ENCODE data around the gene MEIKIN.

The MEIKIN gene

GRCh38 chr5:131776450-131776849 is 169.0 kb downstream of the MEIKIN start:
- no peak overlapping the region for H3K4me3 ChIP-seq (ENCODE audit: control insufficient read depth in 1 of 7, extremely low read depth in 1 of 7, insufficient read depth in 4 of 7, low read depth in 2 of 7, low read length in 6 of 7)
- no peak for DNase-seq
- H3K27me3 ChIP-seq (replicated peaks in 2 of 5; ENCODE audit: control insufficient read depth in 4 of 5, insufficient read depth in 5 of 5, low read length in 4 of 5): no peaks in the 10 kb centered on the region
- H3K4me1 ChIP-seq (ENCODE audit: control extremely low read depth in 1 of 4, control insufficient read depth in 4 of 4, insufficient read depth in 4 of 4, low read length in 3 of 4): peaks cover 5 to 20% (median 10%) of the 10 kb centered on the region in 4 experiments
- H3K9me3 ChIP-seq (ENCODE audit: control extremely low read depth in 1 of 5, control insufficient read depth in 4 of 5, insufficient read depth in 2 of 5, low read depth in 1 of 5, low read length in 4 of 5): peaks cover 0 to 7% (median 0%) of the 10 kb centered on the region in 5 experiments
- peaks cover 3 to 9% (median 7%) of the 10 kb centered on the region in 4 experiments for H3K36me3 ChIP-seq (ENCODE audit: control insufficient read depth in 4 of 4, insufficient read depth in 4 of 4, low read length in 3 of 4)
- POLR2A ChIA-PET: interaction anchor here (0.7 kb wide), 1 partner anchor 109 kb away, joined by 3 read pairs; no protein-coding TSS in a partner anchor
- H3K27ac ChIP-seq (ENCODE audit: insufficient read depth in 1 of 2, low read depth in 1 of 2, low read length in 2 of 2, poor library complexity in 1 of 2, severe bottlenecking in 2 of 2): no peak overlapping the region
- CTCF ChIA-PET: interaction anchor here (3.7 kb wide), 1 partner anchor 11 kb away, joined by 15 read pairs; no protein-coding TSS in a partner anchor
- WGBS (ENCODE audit: insufficient coverage): no CpG with 5 or more reads among the region's 1 CpG

- Histone ChIP-seq H3K4me3 (ENCODE audit: control insufficient read depth in 1 of 7, extremely low read depth in 1 of 7, insufficient read depth in 4 of 7, low read depth in 2 of 7, low read length in 6 of 7) (no peak overlapping the region), H3K27ac (ENCODE audit: insufficient read depth in 1 of 2, low read depth in 1 of 2, low read length in 2 of 2, poor library complexity in 1 of 2, severe bottlenecking in 2 of 2) (no peak overlapping the region), H3K9me3 (ENCODE audit: control extremely low read depth in 1 of 5, control insufficient read depth in 4 of 5, insufficient read depth in 2 of 5, low read depth in 1 of 5, low read length in 4 of 5) (no peaks in the 10 kb centered on the region), H3K27me3 (replicated peaks in 2 of 5; ENCODE audit: control insufficient read depth in 4 of 5, insufficient read depth in 5 of 5, low read length in 4 of 5) (no peaks in the 10 kb centered on the region), H3K36me3 (ENCODE audit: control insufficient read depth in 4 of 4, insufficient read depth in 4 of 4, low read length in 3 of 4) (peaks cover 0 to 2% (median 0%) of the 10 kb centered on the region in 4 experiments), H3K4me1 (ENCODE audit: control extremely low read depth in 1 of 4, control insufficient read depth in 4 of 4, insufficient read depth in 4 of 4, low read length in 3 of 4) (peaks cover 13 to 28% (median 18%) of the 10 kb centered on the region in 4 experiments)
- WGBS (ENCODE audit: insufficient coverage): no CpG with 5 or more reads among the region's 4 CpGs
- DNase-seq: no peak
- ChIA-PET CTCF (interaction anchor here (0.6 to 3.7 kb wide), 6 partner anchors 9 to 69 kb away, joined by 3 to 15 read pairs (median 4); no protein-coding TSS in a partner anchor), POLR2A (no interaction called here)
Observed at GRCh38 chr5:131774652-131775367, 170.7 kb downstream of the MEIKIN start.

DNA sequence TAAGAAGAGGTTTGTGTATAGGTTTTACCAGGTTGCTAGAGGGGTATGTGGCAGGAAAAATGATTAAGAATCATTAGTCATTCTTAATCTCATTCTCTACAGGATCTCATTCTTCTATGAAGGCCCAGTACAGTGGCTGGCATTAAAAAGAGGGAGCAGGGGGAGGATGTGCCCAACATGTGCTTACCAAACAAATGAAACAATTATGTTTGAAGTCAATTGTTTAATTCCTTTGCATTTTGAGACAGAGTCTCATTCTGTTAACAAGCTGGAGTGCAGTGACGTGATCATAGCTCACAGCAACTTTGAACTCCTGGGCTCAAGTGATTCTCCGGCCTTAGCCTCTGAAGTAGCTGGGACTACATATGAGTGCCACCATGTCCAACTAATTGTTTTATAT is 171.7 kb downstream of the MEIKIN start:
- POLR2A ChIA-PET: no interaction called here
- no peaks in the 10 kb centered on the region for H3K9me3 ChIP-seq (ENCODE audit: control extremely low read depth in 1 of 5, control insufficient read depth in 4 of 5, insufficient read depth in 2 of 5, low read depth in 1 of 5, low read length in 4 of 5)
- no peak overlapping the region for H3K27ac ChIP-seq (ENCODE audit: insufficient read depth in 1 of 2, low read depth in 1 of 2, low read length in 2 of 2, poor library complexity in 1 of 2, severe bottlenecking in 2 of 2)
- H3K4me3 ChIP-seq (ENCODE audit: control insufficient read depth in 1 of 7, extremely low read depth in 1 of 7, insufficient read depth in 4 of 7, low read depth in 2 of 7, low read length in 6 of 7): no peak overlapping the region
- peaks cover 16 to 35% (median 23%) of the 10 kb centered on the region in 4 experiments for H3K4me1 ChIP-seq (ENCODE audit: control extremely low read depth in 1 of 4, control insufficient read depth in 4 of 4, insufficient read depth in 4 of 4, low read length in 3 of 4)
- H3K27me3 ChIP-seq (replicated peaks in 2 of 5; ENCODE audit: control insufficient read depth in 4 of 5, insufficient read depth in 5 of 5, low read length in 4 of 5): no peaks in the 10 kb centered on the region
- WGBS (ENCODE audit: insufficient coverage): 96% methylated on average over 2 of the region's 2 CpGs
- DNase-seq: peak in 1 of 3 donors; percentile 47
- peaks cover 0 to 2% (median 0%) of the 10 kb centered on the region in 4 experiments for H3K36me3 ChIP-seq (ENCODE audit: control insufficient read depth in 4 of 4, insufficient read depth in 4 of 4, low read length in 3 of 4)
- CTCF ChIA-PET: interaction anchor here (0.6 to 3.7 kb wide), 4 partner anchors 14 to 68 kb away, joined by 3 to 15 read pairs (median 4); no protein-coding TSS in a partner anchor

- no peak for DNase-seq
- H3K27me3 ChIP-seq (replicated peaks in 2 of 5; ENCODE audit: control insufficient read depth in 4 of 5, insufficient read depth in 5 of 5, low read length in 4 of 5): no peaks in the 10 kb centered on the region
- no peak overlapping the region for H3K27ac ChIP-seq (ENCODE audit: insufficient read depth in 1 of 2, low read depth in 1 of 2, low read length in 2 of 2, poor library complexity in 1 of 2, severe bottlenecking in 2 of 2)
- 82% methylated on average over 2 of the region's 4 CpGs for WGBS (ENCODE audit: insufficient coverage)
- CTCF ChIA-PET: no interaction called here
- peaks cover 0 to 2% (median 0%) of the 10 kb centered on the region in 4 experiments for H3K36me3 ChIP-seq (ENCODE audit: control insufficient read depth in 4 of 4, insufficient read depth in 4 of 4, low read length in 3 of 4)
- peaks cover 16 to 35% (median 23%) of the 10 kb centered on the region in 4 experiments for H3K4me1 ChIP-seq (ENCODE audit: control extremely low read depth in 1 of 4, control insufficient read depth in 4 of 4, insufficient read depth in 4 of 4, low read length in 3 of 4)
- peak overlapping the region in 2 of 7 experiments; percentile 2 to 34 for H3K4me3 ChIP-seq (ENCODE audit: control insufficient read depth in 1 of 7, extremely low read depth in 1 of 7, insufficient read depth in 4 of 7, low read depth in 2 of 7, low read length in 6 of 7)
- H3K9me3 ChIP-seq (ENCODE audit: control extremely low read depth in 1 of 5, control insufficient read depth in 4 of 5, insufficient read depth in 2 of 5, low read depth in 1 of 5, low read length in 4 of 5): no peaks in the 10 kb centered on the region
- POLR2A ChIA-PET: no interaction called here
Observed at GRCh38 chr5:131771692-131772091, 173.8 kb downstream of the MEIKIN start.

DNA sequence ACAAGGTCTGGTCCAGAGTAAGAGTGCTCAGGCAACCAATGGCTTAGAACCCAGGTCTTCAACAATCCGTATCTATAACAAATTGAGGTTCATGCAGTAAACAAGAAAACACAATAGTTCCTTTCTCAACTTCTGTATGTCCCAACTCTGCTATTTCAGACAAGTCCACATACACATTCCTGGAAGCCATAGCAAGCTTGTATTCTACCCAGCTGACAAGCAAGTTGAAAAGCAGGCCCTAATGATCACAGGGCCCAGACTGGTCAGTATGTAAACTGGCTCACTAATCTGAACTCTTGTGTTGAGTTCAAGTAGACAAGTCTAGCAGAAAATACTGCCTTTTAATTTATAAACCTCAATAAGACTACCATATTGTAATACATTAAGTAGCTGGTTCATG is 175.5 kb downstream of the MEIKIN start:
- H3K27ac ChIP-seq (ENCODE audit: insufficient read depth in 1 of 2, low read depth in 1 of 2, low read length in 2 of 2, poor library complexity in 1 of 2, severe bottlenecking in 2 of 2): no peak overlapping the region
- H3K9me3 ChIP-seq (ENCODE audit: control extremely low read depth in 1 of 5, control insufficient read depth in 4 of 5, insufficient read depth in 2 of 5, low read depth in 1 of 5, low read length in 4 of 5): peaks cover 0 to 6% (median 0%) of the 10 kb centered on the region in 5 experiments
- POLR2A ChIA-PET: no interaction called here
- peaks cover 0 to 4% (median 1%) of the 10 kb centered on the region in 4 experiments for H3K36me3 ChIP-seq (ENCODE audit: control insufficient read depth in 4 of 4, insufficient read depth in 4 of 4, low read length in 3 of 4)
- peaks cover 16 to 35% (median 23%) of the 10 kb centered on the region in 4 experiments for H3K4me1 ChIP-seq (ENCODE audit: control extremely low read depth in 1 of 4, control insufficient read depth in 4 of 4, insufficient read depth in 4 of 4, low read length in 3 of 4)
- DNase-seq: no peak
- CTCF ChIA-PET: interaction anchor here (0.7 to 1.3 kb wide), 3 partner anchors 10 to 22 kb away, joined by 3 read pairs; no protein-coding TSS in a partner anchor
- H3K4me3 ChIP-seq (ENCODE audit: control insufficient read depth in 1 of 7, extremely low read depth in 1 of 7, insufficient read depth in 4 of 7, low read depth in 2 of 7, low read length in 6 of 7): no peak overlapping the region
- H3K27me3 ChIP-seq (replicated peaks in 2 of 5; ENCODE audit: control insufficient read depth in 4 of 5, insufficient read depth in 5 of 5, low read length in 4 of 5): no peaks in the 10 kb centered on the region
- 100% methylated on average over 1 of the region's 1 CpG for WGBS (ENCODE audit: insufficient coverage)

DNA sequence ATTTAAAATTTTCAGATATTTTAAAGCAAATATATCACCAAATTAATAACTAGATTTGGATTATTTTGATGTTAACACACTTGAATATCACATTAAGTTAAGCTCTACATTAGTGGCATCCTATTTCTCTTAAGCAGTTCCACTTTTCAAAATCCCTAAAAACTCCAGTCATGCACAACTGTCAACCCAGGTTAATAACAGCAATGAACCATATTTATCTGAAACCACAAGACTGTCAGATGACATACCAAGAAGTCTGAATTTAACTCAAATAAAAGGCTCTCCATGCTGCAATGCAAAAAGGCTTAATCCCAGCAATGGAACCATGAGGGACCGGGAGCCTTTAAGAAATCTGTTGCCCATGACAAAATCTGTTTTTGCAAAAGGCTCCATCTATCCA is 176.1 kb downstream of the MEIKIN start:
- WGBS (ENCODE audit: insufficient coverage): 100% methylated on average over 1 of the region's 1 CpG
- Histone ChIP-seq H3K4me3 (ENCODE audit: control insufficient read depth in 1 of 7, extremely low read depth in 1 of 7, insufficient read depth in 4 of 7, low read depth in 2 of 7, low read length in 6 of 7) (no peak overlapping the region), H3K36me3 (ENCODE audit: control insufficient read depth in 4 of 4, insufficient read depth in 4 of 4, low read length in 3 of 4) (peaks cover 0 to 10% (median 4%) of the 10 kb centered on the region in 4 experiments), H3K27me3 (replicated peaks in 2 of 5; ENCODE audit: control insufficient read depth in 4 of 5, insufficient read depth in 5 of 5, low read length in 4 of 5) (no peaks in the 10 kb centered on the region), H3K9me3 (ENCODE audit: control extremely low read depth in 1 of 5, control insufficient read depth in 4 of 5, insufficient read depth in 2 of 5, low read depth in 1 of 5, low read length in 4 of 5) (peaks cover 0 to 11% (median 0%) of the 10 kb centered on the region in 5 experiments), H3K4me1 (ENCODE audit: control extremely low read depth in 1 of 4, control insufficient read depth in 4 of 4, insufficient read depth in 4 of 4, low read length in 3 of 4) (peaks cover 16 to 35% (median 23%) of the 10 kb centered on the region in 4 experiments), H3K27ac (ENCODE audit: insufficient read depth in 1 of 2, low read depth in 1 of 2, low read length in 2 of 2, poor library complexity in 1 of 2, severe bottlenecking in 2 of 2) (no peak overlapping the region)
- ChIA-PET POLR2A (no interaction called here), CTCF (interaction anchor here (1.0 to 1.3 kb wide), 2 partner anchors 10 to 12 kb away, joined by 3 read pairs; no protein-coding TSS in a partner anchor)
- peak in 2 of 3 donors; percentile 65 to 76 for DNase-seq

GRCh38 chr5:131767891-131768290 is 177.6 kb downstream of the MEIKIN start:
- Histone ChIP-seq H3K4me1 (ENCODE audit: control extremely low read depth in 1 of 4, control insufficient read depth in 4 of 4, insufficient read depth in 4 of 4, low read length in 3 of 4) (peaks cover 13 to 25% (median 20%) of the 10 kb centered on the region in 4 experiments), H3K4me3 (ENCODE audit: control insufficient read depth in 1 of 7, extremely low read depth in 1 of 7, insufficient read depth in 4 of 7, low read depth in 2 of 7, low read length in 6 of 7) (no peak overlapping the region), H3K36me3 (ENCODE audit: control insufficient read depth in 4 of 4, insufficient read depth in 4 of 4, low read length in 3 of 4) (peaks cover 0 to 20% (median 13%) of the 10 kb centered on the region in 4 experiments), H3K27ac (ENCODE audit: insufficient read depth in 1 of 2, low read depth in 1 of 2, low read length in 2 of 2, poor library complexity in 1 of 2, severe bottlenecking in 2 of 2) (no peak overlapping the region), H3K27me3 (replicated peaks in 2 of 5; ENCODE audit: control insufficient read depth in 4 of 5, insufficient read depth in 5 of 5, low read length in 4 of 5) (no peaks in the 10 kb centered on the region), H3K9me3 (ENCODE audit: control extremely low read depth in 1 of 5, control insufficient read depth in 4 of 5, insufficient read depth in 2 of 5, low read depth in 1 of 5, low read length in 4 of 5) (peaks cover 0 to 19% (median 0%) of the 10 kb centered on the region in 5 experiments)
- POLR2A ChIA-PET: interaction anchor here (0.7 kb wide), 1 partner anchor 738 kb away, joined by 3 read pairs; no protein-coding TSS in a partner anchor
- DNase-seq: no peak
- CTCF ChIA-PET: interaction anchor here (1.2 kb wide), 1 partner anchor 18 kb away, joined by 3 read pairs; no protein-coding TSS in a partner anchor

All from common myeloid progenitor, CD34-positive (primary cell).